ENCODE data around the gene USP40. TPM values are rescaled to one million over a fixed set of nuclear protein-coding genes. Genes with fewer than 3 reads are reported as not detected.

USP40 gene
- total and polyA plus RNA-seq, 2 experiments from 2014 or later = 5.7 to 11.7 TPM

DNA sequence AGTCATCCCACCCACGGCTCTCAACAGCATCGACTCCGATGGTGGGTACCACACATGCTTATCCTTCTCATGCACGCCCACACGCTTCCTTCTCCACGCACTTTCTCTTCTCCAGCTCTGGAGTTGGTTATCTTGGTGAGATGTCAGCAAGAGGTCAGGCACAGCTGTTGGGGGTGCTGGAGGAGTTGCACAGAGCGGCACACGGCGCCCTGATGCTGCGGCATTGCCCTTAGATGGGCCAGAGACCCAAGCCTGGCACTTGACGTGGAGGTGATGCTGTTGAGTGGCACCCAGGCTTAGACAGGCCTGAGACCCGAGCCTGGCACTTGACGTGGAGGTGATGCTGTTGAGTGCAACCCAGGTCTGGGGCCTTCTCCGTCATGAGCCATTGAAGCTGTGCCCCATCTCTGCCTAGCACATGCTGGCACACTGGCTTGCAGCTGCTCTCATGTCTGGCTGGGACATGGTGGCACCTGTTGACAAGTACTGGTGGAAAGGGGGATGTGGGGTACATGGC lies 129.1 kb downstream of the USP40 start:
- Mint-ChIP-seq H3K9me3 (no peaks in the 10 kb centered on the region; the same call in 2 of the 3 replicates), H3K27me3 (ENCODE audit: insufficient read depth, low read depth, poor library complexity) (peaks cover 7% of the 10 kb centered on the region)
- H4K20me1 ChIP-seq (replicated peaks; ENCODE audit: insufficient read depth) = no peaks in the 10 kb centered on the region; the same call in 1 of the 2 replicates

DNA sequence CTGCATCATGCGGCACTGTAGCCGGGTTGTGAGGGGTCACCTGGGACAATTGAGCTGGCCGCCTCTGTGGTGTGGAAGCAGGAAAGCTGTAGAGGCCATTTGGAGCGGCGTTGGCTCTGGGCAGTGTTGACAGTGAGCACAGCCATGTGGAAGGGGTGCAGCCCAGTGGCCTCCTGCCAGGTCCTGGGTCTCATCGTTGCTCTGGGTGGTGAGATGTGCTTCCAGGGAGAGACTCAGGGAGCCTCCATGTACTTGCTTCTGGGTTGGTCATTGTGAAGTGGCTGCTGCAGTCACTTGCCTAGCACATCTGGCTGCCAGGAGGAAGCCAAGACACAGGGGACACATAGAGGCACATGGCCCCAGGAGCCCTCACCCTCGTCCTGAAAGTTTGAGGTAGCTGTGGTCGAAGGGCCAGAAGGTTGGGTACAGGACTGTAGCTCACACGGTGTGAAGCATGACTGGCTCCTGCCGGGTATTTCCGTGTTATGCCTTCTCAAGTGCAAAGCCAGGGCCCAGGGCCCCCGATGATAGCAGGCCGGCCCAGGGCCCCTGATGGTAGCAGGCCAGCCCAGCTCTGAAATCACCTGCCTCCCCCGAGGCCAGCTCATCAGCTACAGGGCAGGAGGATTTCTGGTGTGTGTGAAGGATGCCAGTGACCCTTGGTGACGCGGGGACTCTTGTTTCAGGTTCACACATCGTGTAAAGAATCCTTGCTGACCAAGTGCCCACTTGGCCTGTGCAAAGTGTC lies 129.7 kb downstream of the USP40 start:
- no peaks in the 10 kb centered on the region for H3K4me1 ChIP-seq (ENCODE audit: insufficient read depth)
- H2AFZ ChIP-seq = no peak overlapping the region
- ATAC-seq (no peak), DNase-seq (ENCODE audit: low spot score) (no peak)
- no peaks in the 10 kb centered on the region; the same call in 1 of the 2 replicates for H4K20me1 ChIP-seq (replicated peaks; ENCODE audit: insufficient read depth)
- H3F3A ChIP-seq (replicated peaks; ENCODE audit: low read depth) = no peaks in the 10 kb centered on the region
- no peaks in the 10 kb centered on the region for H3K4me1 Mint-ChIP-seq
- H3K4me2 ChIP-seq = no peak overlapping the region
- H3K9me2 ChIP-seq (ENCODE audit: insufficient read depth) = 0 out of 2 replicates have a peak, but pooled peaks cover 4% of the 10 kb centered on the region
- no peak overlapping the region for H3K4me3 Mint-ChIP-seq
- no peak overlapping the region for H3K27ac ChIP-seq (ENCODE audit: low read depth)
- peaks cover 6% of the 10 kb centered on the region; the same call in 2 of the 3 replicates for H3K36me3 Mint-ChIP-seq (ENCODE audit: low read depth)
- no peaks in the 10 kb centered on the region for H3K36me3 ChIP-seq (ENCODE audit: insufficient read depth)
- H3K27ac Mint-ChIP-seq = no peak overlapping the region
- H3K27me3 Mint-ChIP-seq (ENCODE audit: insufficient read depth, low read depth, poor library complexity) = peaks cover 6% of the 10 kb centered on the region
- H3K79me2 ChIP-seq (replicated peaks; ENCODE audit: insufficient read depth) = no peaks in the 10 kb centered on the region
- no peaks in the 10 kb centered on the region for H3K27me3 ChIP-seq (ENCODE audit: insufficient read depth)
- no peaks in the 10 kb centered on the region; the same call in 2 of the 3 replicates for H3K9me3 Mint-ChIP-seq
- no peak overlapping the region for H3K4me3 ChIP-seq
- TF ChIP-seq NANOG (IDR thresholded peaks at IDR 0.05; ENCODE audit: borderline replicate concordance) = no peak
- TF ChIP-seq, protein P1, sequence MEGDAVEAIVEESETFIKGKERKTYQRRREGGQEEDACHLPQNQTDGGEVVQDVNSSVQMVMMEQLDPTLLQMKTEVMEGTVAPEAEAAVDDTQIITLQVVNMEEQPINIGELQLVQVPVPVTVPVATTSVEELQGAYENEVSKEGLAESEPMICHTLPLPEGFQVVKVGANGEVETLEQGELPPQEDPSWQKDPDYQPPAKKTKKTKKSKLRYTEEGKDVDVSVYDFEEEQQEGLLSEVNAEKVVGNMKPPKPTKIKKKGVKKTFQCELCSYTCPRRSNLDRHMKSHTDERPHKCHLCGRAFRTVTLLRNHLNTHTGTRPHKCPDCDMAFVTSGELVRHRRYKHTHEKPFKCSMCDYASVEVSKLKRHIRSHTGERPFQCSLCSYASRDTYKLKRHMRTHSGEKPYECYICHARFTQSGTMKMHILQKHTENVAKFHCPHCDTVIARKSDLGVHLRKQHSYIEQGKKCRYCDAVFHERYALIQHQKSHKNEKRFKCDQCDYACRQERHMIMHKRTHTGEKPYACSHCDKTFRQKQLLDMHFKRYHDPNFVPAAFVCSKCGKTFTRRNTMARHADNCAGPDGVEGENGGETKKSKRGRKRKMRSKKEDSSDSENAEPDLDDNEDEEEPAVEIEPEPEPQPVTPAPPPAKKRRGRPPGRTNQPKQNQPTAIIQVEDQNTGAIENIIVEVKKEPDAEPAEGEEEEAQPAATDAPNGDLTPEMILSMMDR (conservative IDR thresholded peaks at IDR 0.05; ENCODE audit: low read depth in 2 of 2) = no peak
- TF ChIP-seq, protein P2, sequence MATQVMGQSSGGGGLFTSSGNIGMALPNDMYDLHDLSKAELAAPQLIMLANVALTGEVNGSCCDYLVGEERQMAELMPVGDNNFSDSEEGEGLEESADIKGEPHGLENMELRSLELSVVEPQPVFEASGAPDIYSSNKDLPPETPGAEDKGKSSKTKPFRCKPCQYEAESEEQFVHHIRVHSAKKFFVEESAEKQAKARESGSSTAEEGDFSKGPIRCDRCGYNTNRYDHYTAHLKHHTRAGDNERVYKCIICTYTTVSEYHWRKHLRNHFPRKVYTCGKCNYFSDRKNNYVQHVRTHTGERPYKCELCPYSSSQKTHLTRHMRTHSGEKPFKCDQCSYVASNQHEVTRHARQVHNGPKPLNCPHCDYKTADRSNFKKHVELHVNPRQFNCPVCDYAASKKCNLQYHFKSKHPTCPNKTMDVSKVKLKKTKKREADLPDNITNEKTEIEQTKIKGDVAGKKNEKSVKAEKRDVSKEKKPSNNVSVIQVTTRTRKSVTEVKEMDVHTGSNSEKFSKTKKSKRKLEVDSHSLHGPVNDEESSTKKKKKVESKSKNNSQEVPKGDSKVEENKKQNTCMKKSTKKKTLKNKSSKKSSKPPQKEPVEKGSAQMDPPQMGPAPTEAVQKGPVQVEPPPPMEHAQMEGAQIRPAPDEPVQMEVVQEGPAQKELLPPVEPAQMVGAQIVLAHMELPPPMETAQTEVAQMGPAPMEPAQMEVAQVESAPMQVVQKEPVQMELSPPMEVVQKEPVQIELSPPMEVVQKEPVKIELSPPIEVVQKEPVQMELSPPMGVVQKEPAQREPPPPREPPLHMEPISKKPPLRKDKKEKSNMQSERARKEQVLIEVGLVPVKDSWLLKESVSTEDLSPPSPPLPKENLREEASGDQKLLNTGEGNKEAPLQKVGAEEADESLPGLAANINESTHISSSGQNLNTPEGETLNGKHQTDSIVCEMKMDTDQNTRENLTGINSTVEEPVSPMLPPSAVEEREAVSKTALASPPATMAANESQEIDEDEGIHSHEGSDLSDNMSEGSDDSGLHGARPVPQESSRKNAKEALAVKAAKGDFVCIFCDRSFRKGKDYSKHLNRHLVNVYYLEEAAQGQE (IDR thresholded peaks at IDR 0.05; ENCODE audit: unreplicated experiment) = no peak
- TF ChIP-seq, protein P3, sequence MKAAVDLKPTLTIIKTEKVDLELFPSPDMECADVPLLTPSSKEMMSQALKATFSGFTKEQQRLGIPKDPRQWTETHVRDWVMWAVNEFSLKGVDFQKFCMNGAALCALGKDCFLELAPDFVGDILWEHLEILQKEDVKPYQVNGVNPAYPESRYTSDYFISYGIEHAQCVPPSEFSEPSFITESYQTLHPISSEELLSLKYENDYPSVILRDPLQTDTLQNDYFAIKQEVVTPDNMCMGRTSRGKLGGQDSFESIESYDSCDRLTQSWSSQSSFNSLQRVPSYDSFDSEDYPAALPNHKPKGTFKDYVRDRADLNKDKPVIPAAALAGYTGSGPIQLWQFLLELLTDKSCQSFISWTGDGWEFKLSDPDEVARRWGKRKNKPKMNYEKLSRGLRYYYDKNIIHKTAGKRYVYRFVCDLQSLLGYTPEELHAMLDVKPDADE (IDR thresholded peaks at IDR 0.05) = no peak
- TF ChIP-seq POLR2AphosphoS5 (IDR thresholded peaks at IDR 0.05; ENCODE audit: low read depth) = no peak
- no peak for TF ChIP-seq JUNB (IDR thresholded peaks at IDR 0.05; ENCODE audit: unreplicated experiment)
- no peak for TF ChIP-seq EZH2phosphoT487 (IDR thresholded peaks at IDR 0.05; ENCODE audit: unreplicated experiment)
- no peak for TF ChIP-seq CREB1 (CRISPR knock-in tag; IDR thresholded peaks at IDR 0.05; ENCODE audit: low read depth)

More for the DNA sequence above, 129.1 kb downstream of the USP40 start:
- Mint-ChIP-seq H3K4me3 (no peak overlapping the region), H3K27ac (no peak overlapping the region), H3K36me3 (ENCODE audit: low read depth) (peaks cover 6% of the 10 kb centered on the region; the same call in 2 of the 3 replicates), H3K4me1 (no peaks in the 10 kb centered on the region)
- Histone ChIP-seq H3K4me2 (no peak overlapping the region), H3F3A (replicated peaks; ENCODE audit: low read depth) (no peaks in the 10 kb centered on the region), H3K4me3 (no peak overlapping the region), H3K4me1 (ENCODE audit: insufficient read depth) (no peaks in the 10 kb centered on the region), H3K36me3 (ENCODE audit: insufficient read depth) (no peaks in the 10 kb centered on the region), H3K27me3 (ENCODE audit: insufficient read depth) (no peaks in the 10 kb centered on the region), H3K27ac (ENCODE audit: low read depth) (no peak overlapping the region), H3K9me2 (ENCODE audit: insufficient read depth) (0 out of 2 replicates have a peak, but pooled peaks cover 4% of the 10 kb centered on the region), H3K79me2 (replicated peaks; ENCODE audit: insufficient read depth) (no peaks in the 10 kb centered on the region), H2AFZ (no peak overlapping the region)
- ATAC-seq = no peak
- TF ChIP-seq JUNB (IDR thresholded peaks at IDR 0.05; ENCODE audit: unreplicated experiment) (no peak), CREB1 (CRISPR knock-in tag; IDR thresholded peaks at IDR 0.05; ENCODE audit: low read depth) (no peak), ZNF114 (CRISPR knock-in tag; IDR thresholded peaks at IDR 0.05) (no peak), STAT1 (IDR thresholded peaks at IDR 0.05; ENCODE audit: unreplicated experiment) (no peak), EZH2phosphoT487 (IDR thresholded peaks at IDR 0.05; ENCODE audit: unreplicated experiment) (no peak), POLR2AphosphoS5 (IDR thresholded peaks at IDR 0.05; ENCODE audit: low read depth) (no peak), EZH2 (IDR thresholded peaks at IDR 0.05; ENCODE audit: low read depth, unreplicated experiment) (no peak)
- TF ChIP-seq, protein P1 (conservative IDR thresholded peaks at IDR 0.05; ENCODE audit: low read depth in 2 of 2) = no peak
- TF ChIP-seq, protein P3 (IDR thresholded peaks at IDR 0.05) = no peak
- DNase-seq (ENCODE audit: low spot score) = no peak

Data from GM23338 (cell line).